GM21786 (cell line): ENCODE measurements around the gene PCNX3.

Experiments
- ATAC-seq: cut with Tn5 transposase; IDR thresholded peaks from one replicate; pipeline ENCODE4 v1.9.1; 2021; ENCODE audit not compliant: unreplicated experiment

The PCNX3 gene

GRCh38 chr11:65596520-65596919 lies 19.1 kb upstream of the PCNX3 start:
- no peak for ATAC-seq

DNA sequence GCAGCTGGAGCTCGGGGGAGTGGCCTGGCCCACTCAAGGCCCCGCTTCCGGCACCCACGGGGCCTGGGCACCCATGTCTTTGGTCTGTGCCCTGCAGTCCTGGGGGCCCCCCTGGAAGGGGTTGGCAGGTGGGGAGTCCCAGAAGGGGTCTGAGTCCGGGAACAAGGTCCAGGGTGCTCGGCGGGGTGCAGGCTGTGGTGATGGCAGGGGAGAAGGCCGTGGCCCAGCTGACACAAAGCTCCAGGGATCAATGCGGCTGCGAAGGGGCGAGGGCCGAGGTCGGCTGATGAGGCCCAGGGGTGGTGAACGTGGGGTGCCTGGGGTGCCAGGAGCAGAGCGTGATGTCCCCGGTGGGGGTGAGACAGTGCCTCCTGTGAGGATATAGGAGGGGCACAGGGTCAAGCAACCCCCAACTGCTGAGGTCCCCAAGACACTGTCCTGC lies 17.3 kb upstream of the PCNX3 start:
- no peak for ATAC-seq

GRCh38 chr11:65599216-65599954 lies 16.2 kb upstream of the PCNX3 start:
- ATAC-seq, result no peak

GRCh38 chr11:65599955-65600246 lies 15.7 kb upstream of the PCNX3 start:
- ATAC-seq, result no peak

GRCh38 chr11:65604258-65604657 lies 11.3 kb upstream of the PCNX3 start:
- ATAC-seq, result no peak

- ATAC-seq, result no peak
Observed at GRCh38 chr11:65606876-65607613, 8.5 kb upstream of the PCNX3 start.

- ATAC-seq, result no peak
Observed at GRCh38 chr11:65607614-65608426, 7.8 kb upstream of the PCNX3 start.

DNA sequence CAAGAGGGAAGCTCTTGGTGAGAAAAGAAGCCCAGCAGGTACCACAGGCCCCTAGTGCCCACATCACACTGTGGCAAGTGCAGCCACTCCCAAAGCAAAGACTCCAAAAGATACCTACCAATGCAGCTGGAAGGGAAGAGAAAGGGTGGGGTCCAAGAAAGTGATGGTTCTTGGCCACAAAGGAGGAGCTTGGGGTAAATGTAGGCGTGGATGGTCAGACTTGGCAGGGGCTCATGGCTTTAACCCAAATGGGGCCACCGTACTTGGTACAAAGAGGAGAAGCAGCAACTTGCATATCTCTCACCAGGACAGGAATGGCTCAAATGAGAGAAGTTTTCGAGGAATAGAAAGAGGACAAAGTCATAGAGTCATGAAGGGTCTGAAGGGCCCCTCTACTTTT lies 6.3 kb upstream of the PCNX3 start:
- no peak for ATAC-seq

DNA sequence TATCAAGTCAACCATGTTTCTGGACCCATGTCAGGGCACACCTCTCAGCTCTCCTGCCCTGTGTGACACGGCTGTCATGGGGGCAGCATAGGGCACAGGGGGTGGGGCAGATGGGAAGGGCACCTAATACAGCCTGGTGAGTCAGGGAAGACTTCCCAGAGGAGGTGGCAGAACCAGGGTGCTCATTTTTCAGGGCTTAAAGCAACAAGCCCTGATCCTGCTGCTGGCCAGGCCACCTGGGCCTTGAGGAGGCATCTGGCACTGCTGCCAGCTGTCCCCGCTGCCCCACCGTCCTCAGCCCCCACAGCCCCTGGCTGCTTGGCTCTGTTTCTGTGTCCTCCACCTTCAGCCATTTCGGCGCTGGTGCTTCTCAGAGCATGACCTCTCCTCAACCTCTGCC lies 5.9 kb upstream of the PCNX3 start:
- ATAC-seq, result no peak

DNA sequence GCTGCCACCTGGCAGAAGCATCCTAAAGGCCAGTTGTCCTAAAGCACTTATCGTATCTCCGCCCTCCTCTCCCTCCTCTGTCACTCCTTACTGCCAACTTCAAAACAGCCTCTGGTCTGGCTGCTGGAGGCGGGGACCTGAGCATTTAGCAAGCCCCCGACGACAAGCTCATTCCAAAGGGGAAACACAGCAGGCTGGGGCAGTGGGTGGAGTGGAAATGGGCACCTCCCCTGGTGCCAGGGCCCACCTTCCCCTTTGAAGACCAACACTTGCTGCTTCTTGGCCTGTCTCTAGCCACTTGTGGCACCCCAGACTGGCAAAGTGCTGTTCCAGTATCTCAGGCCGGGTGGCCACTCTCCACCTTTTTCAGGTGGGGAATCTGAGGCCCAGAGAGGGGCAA lies 5.2 kb upstream of the PCNX3 start:
- no peak for ATAC-seq

- no peak for ATAC-seq
Observed at GRCh38 chr11:65611028-65611757, 4.4 kb upstream of the PCNX3 start.

DNA sequence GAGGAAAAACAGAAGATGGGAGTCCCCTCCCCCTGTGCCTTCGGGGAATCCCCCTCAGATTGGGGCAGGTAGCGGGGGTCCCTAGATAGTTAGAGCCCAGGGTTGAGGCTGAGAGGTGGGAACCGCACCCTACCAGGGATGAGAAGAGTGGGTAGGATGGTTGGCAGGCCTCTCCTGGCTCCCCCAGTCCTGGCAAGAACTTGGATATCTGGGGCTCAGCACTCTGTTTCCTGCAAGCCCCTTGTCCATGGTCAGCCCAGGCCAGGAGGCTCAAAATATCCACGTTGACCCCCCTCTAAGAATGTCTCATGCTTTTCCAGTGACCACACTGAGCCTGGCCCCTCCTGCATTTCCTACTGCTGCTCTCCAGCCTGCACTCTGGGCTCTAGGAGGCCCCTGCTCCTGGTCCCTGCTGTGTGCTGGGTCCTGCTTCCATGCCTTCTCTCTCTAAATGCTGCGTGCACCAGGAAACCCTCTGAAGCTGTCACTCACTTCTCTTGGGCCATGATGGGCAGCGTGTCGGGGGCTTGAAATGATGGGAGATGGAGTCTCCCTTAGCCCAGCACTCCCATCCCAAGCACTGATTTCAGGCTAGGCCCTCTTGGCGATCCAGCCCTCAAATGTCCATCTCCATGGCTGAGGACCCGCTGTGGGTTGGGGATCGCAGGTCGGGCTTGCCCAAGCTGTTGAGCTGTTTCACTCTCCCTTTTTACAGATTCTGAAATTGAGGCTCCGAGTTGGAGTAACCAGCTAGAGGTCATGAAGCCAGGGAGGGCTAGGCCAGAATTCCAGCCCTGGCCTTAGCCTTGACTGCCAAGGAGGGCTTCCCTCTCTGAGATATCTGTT lies 3.6 kb upstream of the PCNX3 start:
- ATAC-seq, result no peak

- ATAC-seq, result no peak
Observed at GRCh38 chr11:65612691-65613090, 2.9 kb upstream of the PCNX3 start.

- no peak for ATAC-seq
Observed at GRCh38 chr11:65613091-65613928, 2.3 kb upstream of the PCNX3 start.

DNA sequence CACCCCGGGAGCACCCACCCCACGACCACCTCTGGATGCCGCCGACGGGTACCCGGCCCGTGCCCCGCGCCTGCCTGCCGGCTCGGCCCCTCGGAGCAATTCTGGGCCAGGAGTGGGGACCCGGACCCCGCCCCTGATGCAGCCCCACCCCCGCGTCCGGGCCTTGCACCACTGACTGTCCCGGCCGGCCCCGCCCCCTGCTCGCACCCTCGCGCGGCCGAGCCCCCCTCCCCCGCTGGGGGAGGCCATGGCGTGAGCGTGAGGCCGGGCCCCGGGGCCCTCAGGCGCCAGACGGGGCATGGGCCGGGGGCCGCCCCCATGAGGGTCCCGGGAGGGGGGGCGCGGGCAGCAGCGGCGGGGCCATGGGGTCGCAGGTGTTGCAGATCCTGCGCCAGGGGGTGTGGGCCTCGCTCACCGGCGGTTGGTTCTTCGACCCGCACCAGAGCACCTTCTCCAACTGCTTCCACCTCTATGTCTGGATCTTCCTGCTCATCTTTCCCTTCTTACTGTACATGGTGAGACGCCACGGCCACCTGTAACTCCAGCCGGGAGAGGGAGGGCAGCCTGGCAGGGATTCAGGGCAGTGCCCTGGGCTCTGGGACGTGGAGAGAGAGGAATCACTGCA lies 486 bp downstream of the PCNX3 start:
- no peak for ATAC-seq

DNA sequence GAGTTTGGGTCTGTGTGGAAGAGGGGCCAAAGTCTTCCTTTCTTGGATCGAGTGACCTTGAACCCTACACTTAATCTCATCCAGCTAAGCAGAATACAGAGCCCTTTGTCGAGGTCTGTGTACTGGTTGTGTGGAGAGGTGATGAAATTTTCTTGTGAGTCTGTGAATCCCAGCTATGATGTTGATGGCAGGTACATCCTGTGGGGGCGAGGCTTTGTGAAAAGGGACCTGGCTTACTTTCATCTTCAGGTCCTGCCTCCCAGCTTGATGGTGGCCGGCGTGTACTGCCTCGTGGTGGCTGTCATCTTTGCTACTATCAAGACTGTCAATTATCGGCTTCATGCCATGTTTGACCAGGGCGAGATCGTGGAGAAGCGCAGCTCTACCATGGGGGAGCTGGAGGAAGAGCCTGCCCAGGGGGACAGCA lies 1.0 kb downstream of the PCNX3 start:
- no peak for ATAC-seq

GRCh38 chr11:65617136-65617850 lies 1.7 kb downstream of the PCNX3 start:
- no peak for ATAC-seq

- ATAC-seq, result no peak
Observed at GRCh38 chr11:65617990-65618751, 2.6 kb downstream of the PCNX3 start.
